Immature natural killer cell (primary cell): Measurements from ENCODE around the gene AK8. TPM values are rescaled to one million over a fixed set of nuclear protein-coding genes. Genes with fewer than 3 reads are reported as not detected.
"Not testable (repeated sequence)": the region's sequence is repeated elsewhere in the genome, so short reads cannot be mapped to it uniquely, and the experiment has no call there.

ENCODE experiments used
- DNase-seq, 3 donors: peaks; one replicate each; pipeline ENCODE4 v3.0.0; 2022; ENCODE audit warnings: mixed read lengths in 1 of 3
- H3K27ac Mint-ChIP-seq, 6 donors: one replicate each; pipeline ENCODE4 v1.8.0; 2020; ENCODE audit warnings: mixed read lengths in 6 of 6, mild to moderate bottlenecking in 5 of 6, inconsistent platforms in 4 of 6, moderate library complexity in 3 of 6
- H3K27me3 Mint-ChIP-seq, 3 donors: one replicate each; pipeline ENCODE4 v1.8.0; 2020 to 2021; ENCODE audit warnings: low read depth in 3 of 3, mild to moderate bottlenecking in 3 of 3, mixed read lengths in 3 of 3, moderate library complexity in 3 of 3, inconsistent platforms in 1 of 3
- H3K36me3 Mint-ChIP-seq, 3 donors: one replicate each; pipeline ENCODE4 v1.8.0; 2020; ENCODE audit warnings: mixed read lengths in 3 of 3, inconsistent platforms in 2 of 3, mild to moderate bottlenecking in 2 of 3
- H3K4me1 Mint-ChIP-seq, 2 donors: one replicate each; pipeline ENCODE4 v1.8.0; 2020; ENCODE audit warnings: inconsistent platforms in 2 of 2, mild to moderate bottlenecking in 2 of 2, mixed read lengths in 2 of 2, moderate library complexity in 1 of 2
- H3K4me3 Mint-ChIP-seq, 5 donors: one replicate each; pipeline ENCODE4 v1.8.0; 2020; ENCODE audit warnings: mild to moderate bottlenecking in 5 of 5, mixed read lengths in 5 of 5, inconsistent platforms in 3 of 5, moderate library complexity in 3 of 5
- H3K9me3 Mint-ChIP-seq, 6 donors: one replicate each; pipeline ENCODE4 v1.8.0; 2020; ENCODE audit warnings: mild to moderate bottlenecking in 6 of 6, mixed read lengths in 6 of 6, inconsistent platforms in 4 of 6, moderate library complexity in 3 of 6
- polyA plus RNA-seq, 3 donors: library from polyadenylated mRNA; unstranded; fragments of 300-500 nt; fragmentation: Illumina TruSeq; gene quantifications; one replicate each; pipeline ENCODE4 v1.2.3, GENCODE V29; 2021

Gene AK8
- polyA plus RNA-seq, 3 donors from 2014 or later: 1.9 to 3.3 TPM; not detected in 1

GRCh38 chr9:132787748-132788159, 90.3 kb downstream of the AK8 start:
- no peaks in the 10 kb centered on the region for H3K9me3 Mint-ChIP-seq
- H3K4me1 Mint-ChIP-seq: no peaks in the 10 kb centered on the region
- no peak for DNase-seq
- no peak overlapping the region for H3K27ac Mint-ChIP-seq
- H3K36me3 Mint-ChIP-seq: peaks cover 0 to 12% (median 0%) of the 10 kb centered on the region in 3 donors
- peaks cover 0 to 10% (median 6%) of the 10 kb centered on the region in 3 donors for H3K27me3 Mint-ChIP-seq
- H3K4me3 Mint-ChIP-seq: no peak overlapping the region

- DNase-seq: no peak
- H3K27me3 Mint-ChIP-seq: peaks cover 12 to 16% (median 15%) of the 10 kb centered on the region in 3 donors
- H3K9me3 Mint-ChIP-seq: no peaks in the 10 kb centered on the region
- H3K4me1 Mint-ChIP-seq: peaks cover 0 to 1% of the 10 kb centered on the region in 2 donors
- H3K27ac Mint-ChIP-seq: no peak overlapping the region
- H3K36me3 Mint-ChIP-seq: peaks cover 0 to 12% (median 0%) of the 10 kb centered on the region in 3 donors
- H3K4me3 Mint-ChIP-seq: no peak overlapping the region
Measured at GRCh38 chr9:132784286-132784830, 93.7 kb downstream of the AK8 start.

GRCh38 chr9:132783006-132783405, 95.1 kb downstream of the AK8 start:
- Mint-ChIP-seq H3K36me3 (peaks cover 0 to 5% (median 0%) of the 10 kb centered on the region in 3 donors), H3K27me3 (peaks cover 12 to 18% (median 18%) of the 10 kb centered on the region in 3 donors), H3K4me3 (no peak overlapping the region), H3K9me3 (no peaks in the 10 kb centered on the region), H3K4me1 (peaks cover 0 to 1% of the 10 kb centered on the region in 2 donors), H3K27ac (no peak overlapping the region)
- no peak for DNase-seq

- no peaks in the 10 kb centered on the region for H3K36me3 Mint-ChIP-seq
- H3K27me3 Mint-ChIP-seq: peaks cover 12 to 18% (median 16%) of the 10 kb centered on the region in 3 donors
- H3K4me1 Mint-ChIP-seq: peaks cover 0 to 1% of the 10 kb centered on the region in 2 donors
- no peak overlapping the region for H3K27ac Mint-ChIP-seq
- H3K9me3 Mint-ChIP-seq: no peaks in the 10 kb centered on the region
- DNase-seq: no peak
- H3K4me3 Mint-ChIP-seq: no peak overlapping the region
Measured at GRCh38 chr9:132782037-132782436, 96.0 kb downstream of the AK8 start.

GRCh38 chr9:132780230-132781007, 97.7 kb downstream of the AK8 start:
- no peak for DNase-seq
- no peaks in the 10 kb centered on the region for H3K9me3 Mint-ChIP-seq
- peaks cover 0 to 1% of the 10 kb centered on the region in 2 donors for H3K4me1 Mint-ChIP-seq
- peaks cover 12 to 16% (median 16%) of the 10 kb centered on the region in 3 donors for H3K27me3 Mint-ChIP-seq
- peak overlapping the region in 1 of 5 donors; percentile 22 for H3K4me3 Mint-ChIP-seq
- H3K27ac Mint-ChIP-seq: no peak overlapping the region
- H3K36me3 Mint-ChIP-seq: no peaks in the 10 kb centered on the region

GRCh38 chr9:132776891-132777290, 101.2 kb downstream of the AK8 start:
- no peak overlapping the region for H3K27ac Mint-ChIP-seq
- H3K9me3 Mint-ChIP-seq: no peaks in the 10 kb centered on the region
- H3K4me3 Mint-ChIP-seq: no peak overlapping the region
- peaks cover 6 to 15% (median 13%) of the 10 kb centered on the region in 3 donors for H3K27me3 Mint-ChIP-seq
- no peaks in the 10 kb centered on the region for H3K36me3 Mint-ChIP-seq
- no peak for DNase-seq
- H3K4me1 Mint-ChIP-seq: peaks cover under 1 to 1% of the 10 kb centered on the region in 2 donors

GRCh38 chr9:132776268-132776667, 101.8 kb downstream of the AK8 start:
- no peak for DNase-seq
- Mint-ChIP-seq H3K36me3 (no peaks in the 10 kb centered on the region), H3K4me3 (no peak overlapping the region), H3K27me3 (peaks cover 4 to 15% (median 13%) of the 10 kb centered on the region in 3 donors), H3K4me1 (peaks cover 1 to 7% of the 10 kb centered on the region in 2 donors), H3K9me3 (no peaks in the 10 kb centered on the region), H3K27ac (no peak overlapping the region)

- Mint-ChIP-seq H3K27ac (no peak overlapping the region), H3K4me3 (no peak overlapping the region), H3K27me3 (peaks cover 6 to 12% (median 11%) of the 10 kb centered on the region in 3 donors), H3K36me3 (no peaks in the 10 kb centered on the region), H3K4me1 (peaks cover 1 to 7% of the 10 kb centered on the region in 2 donors), H3K9me3 (no peaks in the 10 kb centered on the region)
- DNase-seq: no peak
Measured at GRCh38 chr9:132775720-132776119, 102.4 kb downstream of the AK8 start.

- Mint-ChIP-seq H3K4me3 (no peak overlapping the region), H3K4me1 (peaks cover 2 to 10% of the 10 kb centered on the region in 2 donors), H3K27ac (no peak overlapping the region), H3K9me3 (no peaks in the 10 kb centered on the region), H3K27me3 (peaks cover 6 to 8% (median 7%) of the 10 kb centered on the region in 3 donors), H3K36me3 (no peaks in the 10 kb centered on the region)
- DNase-seq: no peak
Measured at GRCh38 chr9:132774886-132775285, 103.2 kb downstream of the AK8 start.

- peaks cover 9 to 20% of the 10 kb centered on the region in 2 donors for H3K4me1 Mint-ChIP-seq
- peak overlapping the region in 1 of 6 donors; percentile 9 for H3K27ac Mint-ChIP-seq
- no peaks in the 10 kb centered on the region for H3K36me3 Mint-ChIP-seq
- peaks cover 2 to 6% (median 2%) of the 10 kb centered on the region in 3 donors for H3K27me3 Mint-ChIP-seq
- no peak overlapping the region for H3K4me3 Mint-ChIP-seq
- no peak for DNase-seq
- no peaks in the 10 kb centered on the region for H3K9me3 Mint-ChIP-seq
Measured at GRCh38 chr9:132773764-132774339, 104.2 kb downstream of the AK8 start.

- Mint-ChIP-seq H3K27ac (peak overlapping the region in 2 of 6 donors; percentile 47 to 71), H3K4me3 (peak overlapping the region in 1 of 5 donors; percentile 56), H3K9me3 (no peaks in the 10 kb centered on the region), H3K36me3 (no peaks in the 10 kb centered on the region), H3K4me1 (peaks cover 13 to 26% of the 10 kb centered on the region in 2 donors), H3K27me3 (peaks cover under 1 to 6% (median 2%) of the 10 kb centered on the region in 3 donors)
- DNase-seq: no peak
Measured at GRCh38 chr9:132773093-132773492, 105.0 kb downstream of the AK8 start.

GRCh38 chr9:132771752-132772151, 106.3 kb downstream of the AK8 start:
- peak overlapping the region in 4 of 5 donors; percentile 46 to 100 (median 80) for H3K4me3 Mint-ChIP-seq
- DNase-seq: not testable (repeated sequence)

GRCh38 chr9:132770770-132771310, 107.2 kb downstream of the AK8 start:
- Mint-ChIP-seq H3K36me3 (no peaks in the 10 kb centered on the region), H3K27me3 (peaks cover 0 to 6% (median 2%) of the 10 kb centered on the region in 3 donors), H3K4me3 (peak overlapping the region; percentile 97 to 100 (median 99)), H3K9me3 (no peaks in the 10 kb centered on the region), H3K27ac (peak overlapping the region in 1 of 6 donors; percentile 51), H3K4me1 (peaks cover 18 to 31% of the 10 kb centered on the region in 2 donors)
- DNase-seq: no peak

More at GRCh38 chr9:132771752-132772151, 106.3 kb downstream of the AK8 start:
- peak overlapping the region in 2 of 6 donors; percentile 58 to 77 for H3K27ac Mint-ChIP-seq
- H3K27me3 Mint-ChIP-seq, H3K36me3 Mint-ChIP-seq, H3K9me3 Mint-ChIP-seq: not testable (repeated sequence)
- peaks cover 18 to 31% of the 10 kb centered on the region in 2 donors for H3K4me1 Mint-ChIP-seq
